Measurements from ENCODE around the gene CFAP299. TPM values are rescaled to one million over a fixed set of nuclear protein-coding genes. Genes with fewer than 3 reads are reported as not detected.

CFAP299 gene
- total RNA-seq, 1 experiment from 2014 or later, result not detected

GRCh38 chr4:80560337-80560736 is 224.8 kb downstream of the CFAP299 start:
- Histone ChIP-seq H3K9me3 (ENCODE audit: low read depth, low read length, poor library complexity, severe bottlenecking) (no peaks in the 10 kb centered on the region), H3K4me1 (ENCODE audit: insufficient read depth, low read length, poor library complexity, severe bottlenecking) (no peaks in the 10 kb centered on the region), H3K36me3 (ENCODE audit: insufficient read depth, low read length, poor library complexity, severe bottlenecking) (no peaks in the 10 kb centered on the region), H3K4me3 (ENCODE audit: low read depth, low read length, poor library complexity, severe bottlenecking) (no peak overlapping the region), H3K27ac (ENCODE audit: low read depth, low read length, poor library complexity, severe bottlenecking) (no peak overlapping the region), H3K27me3 (replicated peaks; ENCODE audit: insufficient read depth, low read depth, low read length, poor library complexity) (no peaks in the 10 kb centered on the region)
- ChIA-PET CTCF (no interaction called here), POLR2A (ENCODE audit: low non-redundant PET) (no interaction called here)
- BruUV-seq (replicated peaks), result no TSS peak
- intact Hi-C loops (cut with micrococcal nuclease; ENCODE audit: unreplicated experiment), result no loop called here
- TF ChIP-seq CTCF (conservative IDR thresholded peaks at IDR 0.05; ENCODE audit: low read depth, low read length), result no peak
- TF ChIP-seq EZH2 (IDR thresholded peaks at IDR 0.05; ENCODE audit: borderline replicate concordance, low read depth, low read length, poor library complexity, severe bottlenecking), result no peak
- no peak for DNase-seq (ENCODE audit: low spot score)

- Histone ChIP-seq H3K4me3 (ENCODE audit: low read depth, low read length, poor library complexity, severe bottlenecking) (no peak overlapping the region), H3K9me3 (ENCODE audit: low read depth, low read length, poor library complexity, severe bottlenecking) (no peaks in the 10 kb centered on the region), H3K27me3 (replicated peaks; ENCODE audit: insufficient read depth, low read depth, low read length, poor library complexity) (no peaks in the 10 kb centered on the region), H3K4me1 (ENCODE audit: insufficient read depth, low read length, poor library complexity, severe bottlenecking) (no peaks in the 10 kb centered on the region), H3K27ac (ENCODE audit: low read depth, low read length, poor library complexity, severe bottlenecking) (no peak overlapping the region), H3K36me3 (ENCODE audit: insufficient read depth, low read length, poor library complexity, severe bottlenecking) (no peaks in the 10 kb centered on the region)
- TF ChIP-seq EZH2 (IDR thresholded peaks at IDR 0.05; ENCODE audit: borderline replicate concordance, low read depth, low read length, poor library complexity, severe bottlenecking), result no peak
- no peak for TF ChIP-seq CTCF (conservative IDR thresholded peaks at IDR 0.05; ENCODE audit: low read depth, low read length)
- ChIA-PET POLR2A (ENCODE audit: low non-redundant PET) (no interaction called here), CTCF (no interaction called here)
- intact Hi-C loops (cut with micrococcal nuclease; ENCODE audit: unreplicated experiment), result no loop called here
- DNase-seq (ENCODE audit: low spot score), result no peak
- BruUV-seq (replicated peaks), result no TSS peak
These were observed 230.8 kb downstream of the CFAP299 start for GRCh38 chr4:80566203-80566872.

GRCh38 chr4:80568891-80569290 is 233.4 kb downstream of the CFAP299 start:
- POLR2A ChIA-PET (ENCODE audit: low non-redundant PET), result no interaction called here
- CTCF ChIA-PET, result no interaction called here
- BruUV-seq (replicated peaks), result no TSS peak

More at GRCh38 chr4:80568891-80569290, 233.4 kb downstream of the CFAP299 start:
- TF ChIP-seq EZH2 (IDR thresholded peaks at IDR 0.05; ENCODE audit: borderline replicate concordance, low read depth, low read length, poor library complexity, severe bottlenecking) (no peak), CTCF (conservative IDR thresholded peaks at IDR 0.05; ENCODE audit: low read depth, low read length) (no peak)
- Histone ChIP-seq H3K27ac (ENCODE audit: low read depth, low read length, poor library complexity, severe bottlenecking) (no peak overlapping the region), H3K4me3 (ENCODE audit: low read depth, low read length, poor library complexity, severe bottlenecking) (no peak overlapping the region), H3K27me3 (replicated peaks; ENCODE audit: insufficient read depth, low read depth, low read length, poor library complexity) (no peaks in the 10 kb centered on the region), H3K36me3 (ENCODE audit: insufficient read depth, low read length, poor library complexity, severe bottlenecking) (no peaks in the 10 kb centered on the region), H3K4me1 (ENCODE audit: insufficient read depth, low read length, poor library complexity, severe bottlenecking) (no peaks in the 10 kb centered on the region), H3K9me3 (ENCODE audit: low read depth, low read length, poor library complexity, severe bottlenecking) (no peaks in the 10 kb centered on the region)
- intact Hi-C loops (cut with micrococcal nuclease; ENCODE audit: unreplicated experiment), result no loop called here
- no peak for DNase-seq (ENCODE audit: low spot score)
